Adrenal gland (tissue), 12 donors: ENCODE results near the gene PLXNA4. TPM values are rescaled to one million over a fixed set of nuclear protein-coding genes. Genes with fewer than 3 reads are reported as not detected.

Experiments used
- DNase-seq, 7 donors: peaks; one replicate each; pipeline ENCODE4 v3.0.0-alpha.2; 2019 to 2020
- H3K27ac ChIP-seq, 5 donors: fragments of 200-600 bp; sonication (generic) in 4 of 5; 1 replicate in 3 of 5; 2 replicates in 2 of 5; pipeline versions ENCODE4 v1.5.1 to v1.8.0; 2016 to 2020; ENCODE audit warnings: mild to moderate bottlenecking in 1 of 5
- H3K27me3 ChIP-seq: fragments of 200-600 bp; 2 replicates; pipeline ENCODE4 v1.8.0; 2021
- H3K36me3 ChIP-seq, 2 donors: fragments of 200-600 bp; replicated peaks in 1 of 2; 1 replicate in 1 of 2; 2 replicates in 1 of 2; pipeline versions ENCODE4 v1.5.1 to v1.8.0; 2018 to 2022
- H3K4me1 ChIP-seq, 2 donors: fragments of 200-600 bp; replicated peaks in 1 of 2; 1 replicate in 1 of 2; 2 replicates in 1 of 2; pipeline versions ENCODE4 v1.5.1 to v1.8.0; 2018 to 2021
- H3K4me3 ChIP-seq, 4 donors: fragments of 200-600 bp; sonication (generic) in 3 of 4; one replicate each; pipeline ENCODE4 v1.5.1; 2016 to 2018
- H3K9me3 ChIP-seq, 3 donors: fragments of 200-600 bp; sonication (generic) in 1 of 3; replicated peaks in 1 of 3; 1 replicate in 2 of 3; 2 replicates in 1 of 3; pipeline versions ENCODE4 v1.5.1 to v1.8.0; 2016 to 2021
- CTCF ChIP-seq, 6 experiments: fragments of 450-650 bp in 4 of 6; fragments of 200-600 bp in 2 of 6; sonication (generic) in 1 of 6; IDR thresholded peaks; 1 replicate in 5 of 6; 2 replicates in 1 of 6; pipeline versions ENCODE4 v1.5.1 to v1.8.0; 2016 to 2021; ENCODE audit warnings: antibody characterized with exemption in 6 of 6, mild to moderate bottlenecking in 2 of 6, moderate library complexity in 1 of 6
- POLR2A ChIP-seq, 2 donors: fragments of 450-650 bp; IDR thresholded peaks; one replicate each; pipeline ENCODE4 v1.6.1; 2017; ENCODE audit warnings: antibody characterized with exemption in 2 of 2, mild to moderate bottlenecking in 2 of 2, moderate library complexity in 1 of 2
- WGBS, 4 donors: extraction: QIAGEN DNeasy Blood & Tissue Kit in 2 of 4; methylation state at CpG; one replicate each; pipeline versions ENCODE4 v1.1.5 to v1.1.7; 2013 to 2017; 5-methylcytosine and 5-hydroxymethylcytosine counted together
- intact Hi-C, 2 donors: fragments of 100-400 bp; cut with DNase I; formaldehyde crosslinking; loops; one replicate each; pipeline versions ENCODE4 v1.14.1 to v1.15.0; 2022 to 2023
- polyA plus RNA-seq, 3 donors: library from polyadenylated mRNA; stranded (reverse); fragments of 200-250 nt in 2 of 3; fragments of 350-450 nt in 1 of 3; fragmentation: Illumina TruSeq in 1 of 3; extraction: RNeasy Lipid Tissue Mini Kit (QIAGEN cat#74804) in 1 of 3; gene quantifications; one replicate each; pipeline ENCODE4 v1.2.3, GENCODE V29; 2013 to 2014
- total RNA-seq, 9 donors: library from RNA; depleted of rRNA in 4 of 9; stranded (reverse); fragments of >200 nt in 4 of 9; fragments of 120-200 nt in 1 of 9; fragmentation: NEBNext Ultra II Directional in 1 of 9; extraction: Animal tissue kit (Norgen Biotek cat#: 25700) in 1 of 9; gene quantifications; one replicate each; pipeline versions ENCODE4 v1.1.0 to v1.2.4, GENCODE V29; 2013 to 2023
- donor health status: healthy with polysubstance abuse.
- donor health status: Bipolar disorder and iron deficiency.
- donor health status: DM: yes; HTN: yes; CAD: no.
- donor health status: DM: no; HTN: no; CAD: no.
- donor health status: DM: no; HTN: no; CAD: no.
- donor health status: DM: yes; HTN: yes; CAD: no.

The PLXNA4 gene
- total and polyA plus RNA-seq, 12 donors: 0.99 to 10.7 (median 3.6) TPM

GRCh38 chr7:132573251-132573955 lies 2.9 kb downstream of the PLXNA4 start:
- no peaks in the 10 kb centered on the region for H3K9me3 ChIP-seq
- no peaks in the 10 kb centered on the region for H3K36me3 ChIP-seq
- H3K4me3 ChIP-seq: no peak overlapping the region
- no peak overlapping the region for H3K27ac ChIP-seq
- DNase-seq: no peak
- WGBS, 4 donors: 13 to 21% (median 18%) methylated on average over 13 of the region's 13 CpGs
- H3K4me1 ChIP-seq: no peaks in the 10 kb centered on the region
- H3K27me3 ChIP-seq: peaks cover 46% of the 10 kb centered on the region
- TF ChIP-seq POLR2A (IDR thresholded peaks at IDR 0.05) (no peak), CTCF (IDR thresholded peaks at IDR 0.05) (no peak)
- intact Hi-C loops: loop anchor here in 1 of 2 donors (10.0 kb wide), 1 partner anchor 629 kb away; no protein-coding TSS in a partner anchor

GRCh38 chr7:132572526-132572925 lies 3.7 kb downstream of the PLXNA4 start:
- Histone ChIP-seq H3K27me3 (peaks cover 46% of the 10 kb centered on the region), H3K36me3 (no peaks in the 10 kb centered on the region), H3K4me3 (no peak overlapping the region), H3K9me3 (no peaks in the 10 kb centered on the region), H3K27ac (no peak overlapping the region), H3K4me1 (no peaks in the 10 kb centered on the region)
- no peak for TF ChIP-seq CTCF (IDR thresholded peaks at IDR 0.05)
- TF ChIP-seq POLR2A (IDR thresholded peaks at IDR 0.05): no peak
- intact Hi-C loops: loop anchor here in 1 of 2 donors (10.0 kb wide), 1 partner anchor 628 kb away; no protein-coding TSS in a partner anchor
- no peak for DNase-seq
- WGBS, 4 donors: 25 to 50% (median 39%) methylated on average over 3 of the region's 3 CpGs

DNA sequence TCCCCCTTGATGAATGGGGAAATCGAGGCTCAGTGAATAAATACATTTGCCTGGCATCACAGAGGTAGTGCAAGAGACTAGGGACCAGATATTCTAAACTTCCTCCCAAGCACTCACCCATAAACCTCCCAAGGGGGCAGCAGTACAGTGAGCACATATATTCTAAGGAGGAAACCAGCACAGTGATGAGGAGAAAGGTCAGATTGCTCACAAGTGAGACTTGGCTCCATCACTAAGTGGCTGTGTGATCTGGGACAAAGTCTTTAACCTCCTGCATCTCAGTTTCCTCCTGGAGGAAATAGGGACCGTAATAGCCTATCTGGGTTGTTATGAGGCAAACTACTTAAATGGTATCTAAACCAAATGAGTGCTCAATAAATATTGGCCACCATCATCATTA lies 4.3 kb downstream of the PLXNA4 start:
- Histone ChIP-seq H3K27ac (no peak overlapping the region), H3K27me3 (peaks cover 46% of the 10 kb centered on the region), H3K9me3 (no peaks in the 10 kb centered on the region), H3K4me1 (no peaks in the 10 kb centered on the region), H3K4me3 (no peak overlapping the region), H3K36me3 (no peaks in the 10 kb centered on the region)
- 53 to 79% (median 66%) methylated on average over 2 of the region's 2 CpGs for WGBS, 4 donors
- no peak for TF ChIP-seq CTCF (IDR thresholded peaks at IDR 0.05)
- TF ChIP-seq POLR2A (IDR thresholded peaks at IDR 0.05): no peak
- intact Hi-C loops: loop anchor here in 1 of 2 donors (10.0 kb wide), 1 partner anchor 627 kb away; no protein-coding TSS in a partner anchor
- DNase-seq: no peak

DNA sequence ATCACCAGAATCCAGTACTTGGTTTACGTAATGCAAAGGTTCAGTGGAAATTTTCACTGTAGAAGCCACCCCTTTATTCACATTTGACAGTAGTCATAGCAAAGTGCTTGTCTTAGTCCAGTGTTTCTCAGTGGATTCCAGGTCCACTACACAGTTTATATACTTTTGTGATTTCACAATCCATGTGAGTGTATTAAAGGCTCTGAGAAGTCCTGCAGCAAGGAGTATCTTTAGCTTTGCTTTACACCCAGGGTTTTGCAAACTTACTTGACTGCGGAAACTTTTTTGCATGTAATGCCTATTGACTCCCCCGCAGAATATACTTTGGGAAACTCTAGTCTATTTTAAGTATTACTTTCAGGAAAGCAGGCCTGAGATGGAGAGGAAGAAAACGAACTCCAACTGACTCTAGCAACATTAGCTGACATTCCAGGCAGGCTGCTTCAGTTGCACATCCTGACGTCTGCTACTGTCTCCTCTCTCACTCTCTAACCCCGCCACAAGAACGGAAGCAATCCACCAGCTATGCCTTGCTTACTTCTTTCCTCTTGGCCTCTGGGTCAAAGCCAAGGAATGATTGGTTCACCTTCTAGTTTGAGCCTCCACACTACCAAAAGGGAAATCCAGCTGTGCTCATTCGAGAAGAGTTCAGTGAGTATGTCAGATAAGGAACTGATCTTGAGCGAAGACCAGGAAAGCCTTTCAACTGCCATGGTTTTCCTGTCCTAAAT lies 6.2 kb downstream of the PLXNA4 start:
- Histone ChIP-seq H3K27ac (no peak overlapping the region), H3K27me3 (peaks cover 30% of the 10 kb centered on the region), H3K9me3 (no peaks in the 10 kb centered on the region), H3K36me3 (no peaks in the 10 kb centered on the region), H3K4me3 (no peak overlapping the region), H3K4me1 (no peaks in the 10 kb centered on the region)
- intact Hi-C loops: loop anchor here in 1 of 2 donors (10.0 kb wide), 1 partner anchor 625 kb away; no protein-coding TSS in a partner anchor
- WGBS, 4 donors: 48 to 64% (median 56%) methylated on average over 9 of the region's 9 CpGs
- no peak for DNase-seq
- TF ChIP-seq CTCF (IDR thresholded peaks at IDR 0.05): no peak
- no peak for TF ChIP-seq POLR2A (IDR thresholded peaks at IDR 0.05)
